SK-N-SH (cell line): ENCODE measurements around the gene NEMF.
"Not testable (repeated sequence)": the region's sequence is repeated elsewhere in the genome, so short reads cannot be mapped to it uniquely, and the experiment has no call there.

ENCODE experiments used
- CTCF ChIP-seq: fragments of 200-600 bp; sonication (generic); IDR thresholded peaks from 2 replicates; pipeline ENCODE4 v1.6.1; 2017; ENCODE audit warnings: antibody characterized with exemption, mild to moderate bottlenecking, moderate library complexity
- JUND ChIP-seq: IDR thresholded peaks from 2 replicates; pipeline ENCODE4 v1.4.0; 2012
- NRF1 ChIP-seq: IDR thresholded peaks from 2 replicates; pipeline ENCODE4 v1.6.1; 2012; ENCODE audit warnings: low read depth, mild to moderate bottlenecking, low read length
- POLR2AphosphoS5 ChIP-seq: IDR thresholded peaks from 2 replicates; pipeline ENCODE4 v1.6.1; 2012; ENCODE audit warnings: low read depth, low read length
- RFX5 ChIP-seq: IDR thresholded peaks from 2 replicates; pipeline ENCODE4 v1.6.1; 2012; ENCODE audit warnings: mild to moderate bottlenecking, improper control_type of control experiment, low read length
- USF1 ChIP-seq: IDR thresholded peaks from 2 replicates; pipeline ENCODE4 v1.4.0; 2012; ENCODE audit warnings: low read depth, borderline replicate concordance
- YY1 ChIP-seq: IDR thresholded peaks from 2 replicates; pipeline ENCODE4 v1.4.0; 2012; ENCODE audit warnings: low read depth, mild to moderate bottlenecking

- not testable (repeated sequence) for TF ChIP-seq RFX5, JUND, CTCF, POLR2AphosphoS5, NRF1, YY1, USF1
Measured at GRCh38 chr14:49771691-49772090, 80.9 kb downstream of the NEMF start.
